Kidney (tissue), 14 donors: Measurements from ENCODE around the gene FBXO5. TPM values are rescaled to one million over a fixed set of nuclear protein-coding genes. Genes with fewer than 3 reads are reported as not detected.

Source experiments
- DNase-seq, 5 donors: peaks; one replicate each; pipeline ENCODE4 v3.0.0-alpha.2; 2013 to 2020
- FAIRE-seq: peaks from 2 replicates; lab custom pipeline; 2012; peaks lifted over from hg19 to GRCh38; lab: Jason Lieb, UNC
- H3K27ac ChIP-seq, 2 donors: one replicate each; pipeline ENCODE4 v1.7.0; 2013; ENCODE audit warnings: low read depth in 2 of 2, low read length in 2 of 2, inconsistent platforms in 1 of 2
- H3K27me3 ChIP-seq: one replicate; pipeline ENCODE4 v1.7.1; 2013; ENCODE audit warnings: low read length, inconsistent platforms; ENCODE audit not compliant: control insufficient read depth, insufficient read depth
- H3K36me3 ChIP-seq, 3 donors: one replicate each; pipeline versions ENCODE4 v1.7.0 to v1.7.1; 2013; ENCODE audit warnings: low read length in 3 of 3, control low read depth in 1 of 3, inconsistent platforms in 1 of 3; ENCODE audit not compliant: insufficient read depth in 3 of 3, control insufficient read depth in 2 of 3
- H3K4me1 ChIP-seq, 3 donors: one replicate each; pipeline versions ENCODE4 v1.7.0 to v1.7.1; 2013; ENCODE audit warnings: low read length in 3 of 3, inconsistent platforms in 1 of 3, low read depth in 1 of 3; ENCODE audit not compliant: control insufficient read depth in 2 of 3, insufficient read depth in 2 of 3
- H3K4me3 ChIP-seq, 3 donors: one replicate each; pipeline versions ENCODE4 v1.7.0 to v1.8.1; 2013; ENCODE audit warnings: low read length in 3 of 3, control low read depth in 1 of 3, inconsistent platforms in 1 of 3
- H3K9ac ChIP-seq, 3 donors: one replicate each; pipeline versions ENCODE4 v1.7.0 to v1.7.1; 2013; ENCODE audit warnings: low read length in 3 of 3, control low read depth in 1 of 3, inconsistent platforms in 1 of 3
- H3K9me3 ChIP-seq, 3 donors: one replicate each; pipeline versions ENCODE4 v1.7.0 to v1.7.1; 2013; ENCODE audit warnings: low read length in 3 of 3, control low read depth in 1 of 3, inconsistent platforms in 1 of 3; ENCODE audit not compliant: control insufficient read depth in 2 of 3, insufficient read depth in 1 of 3
- intact Hi-C: fragments of 100-400 bp; cut with DNase I; formaldehyde crosslinking; loops from one replicate; pipeline ENCODE4 v1.11.1; 2022
- polyA plus RNA-seq: library from polyadenylated mRNA; stranded (reverse); fragments of 350-450 nt; fragmentation: Illumina TruSeq; extraction: RNeasy Lipid Tissue Mini Kit (QIAGEN cat#74804); gene quantifications from one replicate; pipeline ENCODE4 v1.2.3, GENCODE V29; 2014; ENCODE audit warnings: low read depth, low replicate concordance; ENCODE audit not compliant: insufficient read depth
- total RNA-seq: library from RNA; stranded (reverse); fragmentation: NEBNext Ultra II Directional; extraction: Animal tissue kit (Norgen Biotek cat#: 25700); gene quantifications from one replicate; pipeline ENCODE4 v1.2.1, GENCODE V29; 2021
- TF ChIP-seq, protein P1 (sequence below): IDR thresholded peaks from 3 replicates; pipeline ENCODE4 v1.5.1; 2012; ENCODE audit warnings: mild to moderate bottlenecking, moderate library complexity, borderline replicate concordance; ENCODE audit not compliant: insufficient read depth; ENCODE audit errors: extremely low read depth
- donor health status: control.
- donor health status: control.
- donor health status: control.
- donor health status: control.
- donor health status: control.
- donor health status: DM: yes; HTN: yes; CAD: no.
- donor health status: Normal renal cell carcinoma (clear cell type).

The FBXO5 gene
- total and polyA plus RNA-seq, 2 donors from 2014 or later = 1.8 to 4.5 TPM

GRCh38 chr6:152979116-152979515 is 3.7 kb downstream of the FBXO5 start:
- no peak overlapping the region for H3K27ac ChIP-seq

GRCh38 chr6:152978058-152978457 is 4.8 kb downstream of the FBXO5 start:
- Histone ChIP-seq H3K9ac (no peak overlapping the region), H3K9me3 (no peaks in the 10 kb centered on the region), H3K27ac (no peak overlapping the region), H3K4me3 (no peak overlapping the region), H3K4me1 (peaks cover 0 to 5% (median 0%) of the 10 kb centered on the region in 3 donors), H3K36me3 (peaks cover 0 to 9% (median 0%) of the 10 kb centered on the region in 3 donors), H3K27me3 (no peaks in the 10 kb centered on the region)
- TF ChIP-seq, protein P1, sequence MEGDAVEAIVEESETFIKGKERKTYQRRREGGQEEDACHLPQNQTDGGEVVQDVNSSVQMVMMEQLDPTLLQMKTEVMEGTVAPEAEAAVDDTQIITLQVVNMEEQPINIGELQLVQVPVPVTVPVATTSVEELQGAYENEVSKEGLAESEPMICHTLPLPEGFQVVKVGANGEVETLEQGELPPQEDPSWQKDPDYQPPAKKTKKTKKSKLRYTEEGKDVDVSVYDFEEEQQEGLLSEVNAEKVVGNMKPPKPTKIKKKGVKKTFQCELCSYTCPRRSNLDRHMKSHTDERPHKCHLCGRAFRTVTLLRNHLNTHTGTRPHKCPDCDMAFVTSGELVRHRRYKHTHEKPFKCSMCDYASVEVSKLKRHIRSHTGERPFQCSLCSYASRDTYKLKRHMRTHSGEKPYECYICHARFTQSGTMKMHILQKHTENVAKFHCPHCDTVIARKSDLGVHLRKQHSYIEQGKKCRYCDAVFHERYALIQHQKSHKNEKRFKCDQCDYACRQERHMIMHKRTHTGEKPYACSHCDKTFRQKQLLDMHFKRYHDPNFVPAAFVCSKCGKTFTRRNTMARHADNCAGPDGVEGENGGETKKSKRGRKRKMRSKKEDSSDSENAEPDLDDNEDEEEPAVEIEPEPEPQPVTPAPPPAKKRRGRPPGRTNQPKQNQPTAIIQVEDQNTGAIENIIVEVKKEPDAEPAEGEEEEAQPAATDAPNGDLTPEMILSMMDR = no peak
- intact Hi-C loops = no loop called here
- DNase-seq (no peak), FAIRE-seq (no peak)

More at GRCh38 chr6:152979116-152979515, 3.7 kb downstream of the FBXO5 start:
- Histone ChIP-seq H3K36me3 (peaks cover 0 to 8% (median 0%) of the 10 kb centered on the region in 3 donors), H3K27me3 (no peaks in the 10 kb centered on the region), H3K4me1 (peaks cover 0 to 8% (median 0%) of the 10 kb centered on the region in 3 donors), H3K4me3 (no peak overlapping the region), H3K9me3 (no peaks in the 10 kb centered on the region), H3K9ac (no peak overlapping the region)
- TF ChIP-seq, protein P1 = no peak
- no peak for FAIRE-seq
- intact Hi-C loops = no loop called here
- DNase-seq = no peak

DNA sequence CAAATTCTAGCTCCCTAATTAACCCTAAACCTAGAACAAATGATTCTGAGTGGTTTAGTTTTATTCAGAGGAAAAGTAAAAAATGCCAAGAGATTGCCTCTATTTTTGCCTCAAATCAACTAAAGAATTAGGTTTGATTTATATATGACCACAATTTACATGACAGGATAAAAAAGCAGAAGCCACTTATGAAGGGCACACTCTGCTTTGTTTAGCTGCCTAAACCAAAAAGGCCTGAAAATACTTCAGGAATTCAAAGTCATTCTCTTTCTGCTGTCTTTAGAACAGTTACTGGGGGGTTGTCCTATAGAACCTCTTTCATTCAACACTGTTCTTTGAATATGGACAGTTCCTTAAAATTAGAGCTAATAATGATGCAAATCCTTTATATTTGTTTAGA is 5.3 kb downstream of the FBXO5 start:
- Histone ChIP-seq H3K4me3 (no peak overlapping the region), H3K36me3 (peaks cover 0 to 13% (median 0%) of the 10 kb centered on the region in 3 donors), H3K27me3 (no peaks in the 10 kb centered on the region), H3K9ac (no peak overlapping the region), H3K9me3 (no peaks in the 10 kb centered on the region), H3K4me1 (peaks cover 0 to 2% (median 0%) of the 10 kb centered on the region in 3 donors), H3K27ac (no peak overlapping the region)
- FAIRE-seq = no peak
- no peak for DNase-seq
- intact Hi-C loops = no loop called here
- TF ChIP-seq, protein P1 = no peak

- FAIRE-seq (no peak), DNase-seq (no peak)
These were observed 6.1 kb downstream of the FBXO5 start for GRCh38 chr6:152976749-152977148.

More at GRCh38 chr6:152976749-152977148, 6.1 kb downstream of the FBXO5 start:
- Histone ChIP-seq H3K27ac (no peak overlapping the region), H3K27me3 (no peaks in the 10 kb centered on the region), H3K4me1 (no peaks in the 10 kb centered on the region), H3K36me3 (peaks cover 0 to 13% (median 0%) of the 10 kb centered on the region in 3 donors), H3K9me3 (no peaks in the 10 kb centered on the region), H3K4me3 (no peak overlapping the region), H3K9ac (no peak overlapping the region)
- TF ChIP-seq, protein P1 = no peak
- intact Hi-C loops = no loop called here
